GM19468 (cell line): ENCODE measurements around the gene FLNB.

Source experiments
- ATAC-seq: cut with Tn5 transposase; IDR thresholded peaks from one replicate; pipeline ENCODE4 v1.9.1; 2021; ENCODE audit warnings: mild to moderate bottlenecking, moderate library complexity, moderate number of reproducible peaks; ENCODE audit not compliant: unreplicated experiment; ENCODE audit errors: extremely low read depth

FLNB gene

DNA sequence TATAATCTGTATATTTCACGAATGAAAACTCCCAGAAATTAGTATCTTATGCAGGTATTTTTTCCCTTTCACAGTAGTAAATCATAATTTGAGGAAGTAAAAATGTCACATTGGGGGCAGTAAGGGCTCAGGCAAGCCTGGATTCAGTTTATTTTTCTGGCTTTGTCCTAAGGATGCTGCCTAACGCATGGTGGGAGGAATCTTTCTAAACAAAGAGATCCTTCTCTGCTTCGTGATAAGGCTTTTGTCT is 166.9 kb downstream of the FLNB start:
- no peak for ATAC-seq

DNA sequence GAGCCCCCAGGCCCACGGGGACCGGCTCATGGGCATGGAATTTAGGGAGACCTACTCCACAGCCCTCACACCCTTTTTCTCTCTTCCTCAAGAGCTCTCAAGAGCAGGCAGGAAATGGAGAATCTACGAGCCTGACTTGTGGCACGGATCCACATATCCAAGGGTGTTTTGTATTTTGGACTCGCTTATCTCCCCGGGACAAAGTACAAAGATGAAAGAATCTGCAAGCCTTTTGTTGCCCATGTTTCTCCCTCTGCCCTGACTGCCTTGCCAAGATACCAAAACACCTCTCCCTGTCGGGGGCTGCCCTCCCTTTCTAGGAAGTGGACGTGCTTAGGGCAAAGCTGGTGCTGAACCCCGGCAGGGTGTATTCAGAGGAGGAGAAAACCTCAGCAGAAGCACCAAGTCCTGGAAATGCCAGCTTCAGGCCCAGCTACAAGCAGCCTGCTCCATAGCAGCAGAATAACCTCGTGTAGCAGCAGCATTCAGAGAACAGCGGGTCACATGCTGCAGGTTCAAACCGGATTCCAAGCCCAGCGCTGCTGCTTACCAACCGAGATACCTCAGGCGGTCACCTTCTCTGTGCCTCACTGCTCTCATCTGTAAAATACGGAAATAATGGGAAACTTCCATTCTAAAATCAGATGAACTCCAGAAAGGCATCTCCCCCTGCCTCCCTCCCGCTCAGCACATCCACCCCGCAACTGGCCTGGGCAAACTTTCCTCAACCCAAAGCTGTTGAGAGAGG is 167.4 kb downstream of the FLNB start:
- no peak for ATAC-seq

DNA sequence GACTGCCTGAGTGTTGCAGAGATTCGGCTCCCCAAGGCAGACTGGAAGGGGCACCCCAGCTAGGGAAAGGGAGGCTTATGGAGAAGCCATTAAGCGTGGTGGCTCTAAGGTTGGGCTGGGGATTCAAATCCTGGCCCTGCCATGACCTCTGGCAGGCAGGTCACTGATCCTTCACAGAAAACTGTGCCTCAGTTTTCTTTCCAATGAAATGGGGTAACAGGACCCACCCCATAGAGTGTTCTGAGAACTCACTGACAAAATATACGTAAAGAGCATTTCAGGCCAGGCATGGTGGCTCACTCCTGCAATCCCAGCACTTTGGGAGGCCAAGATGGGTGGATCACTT is 167.9 kb downstream of the FLNB start:
- ATAC-seq: no peak

DNA sequence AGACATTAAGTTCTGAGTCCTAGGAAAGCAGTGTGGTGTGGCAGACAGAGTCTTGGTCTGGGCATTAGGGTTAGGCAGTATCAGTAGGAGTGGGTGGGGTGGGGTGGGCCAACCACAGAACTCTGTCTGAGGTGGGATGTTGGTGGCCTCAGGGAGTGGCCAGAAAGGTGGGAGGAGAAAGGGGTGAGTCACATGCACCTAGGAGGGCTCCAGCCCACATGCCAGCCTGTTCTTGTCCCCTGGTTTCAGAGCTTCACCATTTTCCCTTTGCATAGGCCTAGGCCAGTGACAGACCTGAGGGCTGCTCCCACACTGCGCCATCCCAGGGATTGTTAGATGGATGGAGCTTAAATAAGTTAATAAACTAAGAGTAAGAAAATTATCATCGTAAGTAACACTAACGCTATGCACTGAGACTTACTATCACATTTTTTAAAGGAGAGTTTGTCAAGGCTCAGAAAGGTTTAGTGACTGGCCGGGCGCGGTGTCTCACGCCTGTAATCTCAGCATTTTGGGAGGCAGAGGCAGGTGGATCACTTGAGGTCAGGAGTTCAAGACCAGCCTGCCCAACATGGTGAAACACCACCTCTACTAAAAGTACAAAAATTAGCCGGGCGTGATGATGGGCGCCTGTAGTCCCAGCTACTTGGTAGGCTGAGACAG is 168.7 kb downstream of the FLNB start:
- no peak for ATAC-seq

DNA sequence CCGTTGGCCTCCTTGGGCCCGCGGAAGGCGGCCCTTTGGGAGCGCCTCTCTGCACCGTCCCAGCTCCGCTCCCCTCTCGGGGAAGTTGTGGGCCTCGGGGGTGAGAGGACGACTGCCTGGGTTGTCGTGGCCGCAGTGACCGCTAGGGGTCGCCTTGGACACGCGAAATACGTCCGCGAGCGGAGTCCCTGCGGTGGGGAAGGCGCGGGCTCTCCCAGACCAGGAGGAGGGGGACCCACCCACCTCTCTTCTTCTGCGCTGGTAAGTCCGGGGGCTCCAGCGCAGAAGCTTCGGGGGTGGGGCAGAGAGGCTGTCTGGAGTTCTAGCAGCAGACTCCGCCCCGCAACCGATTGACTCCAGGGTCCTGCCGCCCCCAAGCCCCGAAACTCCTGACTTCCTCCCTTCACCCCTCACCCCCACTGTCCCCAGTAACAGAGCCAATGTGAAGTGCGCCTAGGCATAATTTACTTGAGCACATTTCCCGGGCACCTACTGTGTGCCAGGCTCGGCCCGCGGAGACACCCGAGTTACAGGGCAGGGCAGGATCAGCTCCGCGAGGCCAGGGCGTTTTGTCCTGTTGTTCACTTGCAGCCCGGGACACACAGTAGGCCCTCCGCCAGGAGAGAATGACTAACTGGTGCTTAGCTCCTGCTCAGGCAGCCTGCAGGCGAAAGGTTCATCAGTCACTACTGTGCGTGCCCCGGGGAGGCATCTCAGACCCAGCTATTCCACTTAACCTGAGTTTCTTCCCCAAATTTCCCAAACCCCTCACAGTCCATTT is 169.7 kb downstream of the FLNB start:
- peak; percentile 26 for ATAC-seq

DNA sequence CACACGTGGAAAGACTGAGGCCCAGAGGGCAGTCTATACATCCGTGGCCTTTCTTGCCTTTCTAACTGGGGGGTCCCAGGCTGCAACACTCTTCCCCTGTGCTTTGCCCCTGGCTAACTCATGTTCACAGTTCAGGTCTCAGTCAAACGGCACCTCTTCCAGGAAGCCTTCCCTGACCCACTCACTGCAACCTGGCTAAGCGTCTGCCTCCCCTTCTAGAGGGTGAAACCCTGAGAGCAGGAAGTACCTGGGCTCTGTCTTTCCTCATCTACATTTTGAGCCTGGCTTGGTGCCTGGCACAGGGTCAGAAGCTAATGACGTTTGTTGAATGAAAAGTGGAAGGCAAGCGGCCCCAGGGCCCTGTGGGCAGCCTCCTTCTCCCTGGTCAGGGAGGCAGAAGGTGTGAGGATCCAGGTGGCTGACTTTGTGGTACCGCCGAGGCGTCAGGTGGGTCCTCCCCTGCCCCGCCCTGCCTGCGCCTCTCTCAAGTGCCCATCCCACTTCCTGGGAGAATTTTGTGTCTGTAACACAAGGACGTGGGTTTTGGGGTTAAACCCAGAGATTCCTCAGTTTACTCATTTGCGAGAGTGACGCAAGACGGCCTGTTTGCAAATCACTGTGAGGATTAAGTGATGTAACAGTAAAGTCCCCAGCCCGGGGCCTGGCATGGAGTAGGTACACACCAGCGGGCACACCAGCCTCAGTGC is 170.5 kb downstream of the FLNB start:
- no peak for ATAC-seq

DNA sequence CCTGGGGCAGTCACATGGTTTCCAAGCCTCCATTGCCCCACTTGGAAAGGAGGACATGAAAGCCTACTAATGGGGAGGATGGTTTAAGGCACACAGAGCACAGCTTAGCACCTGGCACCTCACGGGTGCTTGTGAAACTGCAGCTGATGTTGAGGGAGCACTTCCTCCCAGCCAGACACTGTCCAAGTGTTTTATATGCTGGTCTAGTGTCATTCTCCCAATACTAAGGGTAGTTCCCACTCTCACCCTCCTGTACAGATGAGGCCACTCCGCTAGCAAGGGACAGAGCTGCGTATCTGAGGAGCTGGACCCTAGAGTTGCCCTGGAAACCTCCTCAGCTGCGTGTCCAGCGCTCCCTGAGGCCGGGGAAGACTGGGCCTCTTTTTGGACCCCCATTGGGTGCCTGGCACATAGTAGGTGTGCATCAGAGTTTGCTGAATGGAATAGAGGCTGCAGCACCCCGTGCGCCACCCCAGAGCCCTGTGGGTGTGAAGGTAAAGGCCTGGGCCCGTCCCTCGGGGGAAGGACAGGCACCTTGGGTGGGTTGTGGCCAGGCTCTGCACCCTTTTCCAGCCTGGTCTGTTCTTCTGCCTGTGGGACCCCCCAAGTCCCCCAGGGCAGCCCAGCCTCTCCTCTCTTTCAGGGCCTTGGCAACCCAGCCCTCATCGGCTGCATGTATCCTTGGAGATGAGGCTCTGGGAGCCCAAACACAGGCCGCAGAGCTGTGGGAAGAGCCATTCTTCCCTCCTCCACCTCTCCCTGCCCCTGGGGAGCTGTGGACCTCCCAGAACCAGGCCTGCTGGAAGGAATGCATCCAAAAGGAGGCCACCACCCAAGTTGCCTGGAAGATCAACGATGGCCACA is 171.2 kb downstream of the FLNB start:
- no peak for ATAC-seq

DNA sequence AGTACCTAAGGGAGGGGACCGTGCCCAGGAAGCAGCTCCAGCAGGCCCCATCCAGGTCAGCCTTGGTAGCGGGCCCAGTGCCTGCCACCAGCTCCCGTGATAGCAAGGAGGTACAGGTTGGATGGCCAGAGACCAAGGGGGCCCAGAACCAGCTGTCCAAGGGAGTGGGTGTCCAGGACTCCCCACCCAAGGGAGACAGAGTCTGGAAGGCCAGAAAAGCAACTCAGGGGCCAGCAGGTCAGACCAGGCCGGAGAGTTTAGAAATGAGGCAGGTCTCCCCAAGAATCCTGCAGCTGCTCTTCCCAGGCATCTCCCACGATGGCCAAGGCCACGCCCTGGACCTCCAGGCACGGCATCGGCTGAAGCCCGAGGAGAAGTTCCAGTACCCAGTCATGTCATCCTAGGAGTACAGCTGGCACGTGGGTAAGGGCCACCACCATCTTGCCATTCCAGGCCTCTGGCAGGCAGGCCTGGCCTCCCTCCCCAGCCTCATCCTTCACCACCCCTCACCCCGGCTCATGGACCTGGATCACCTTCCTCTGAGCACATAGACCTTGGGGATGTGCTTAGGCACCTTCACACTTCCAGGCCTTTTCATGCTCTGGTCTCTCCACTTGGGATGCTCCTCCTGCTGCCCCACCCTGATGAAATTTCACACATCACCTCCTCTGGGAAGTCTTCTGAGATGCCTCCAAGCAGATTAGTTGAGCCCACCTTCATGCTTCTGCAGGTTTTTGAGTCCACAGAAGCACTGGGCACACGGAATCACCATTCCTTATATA is 172.1 kb downstream of the FLNB start:
- no peak for ATAC-seq

DNA sequence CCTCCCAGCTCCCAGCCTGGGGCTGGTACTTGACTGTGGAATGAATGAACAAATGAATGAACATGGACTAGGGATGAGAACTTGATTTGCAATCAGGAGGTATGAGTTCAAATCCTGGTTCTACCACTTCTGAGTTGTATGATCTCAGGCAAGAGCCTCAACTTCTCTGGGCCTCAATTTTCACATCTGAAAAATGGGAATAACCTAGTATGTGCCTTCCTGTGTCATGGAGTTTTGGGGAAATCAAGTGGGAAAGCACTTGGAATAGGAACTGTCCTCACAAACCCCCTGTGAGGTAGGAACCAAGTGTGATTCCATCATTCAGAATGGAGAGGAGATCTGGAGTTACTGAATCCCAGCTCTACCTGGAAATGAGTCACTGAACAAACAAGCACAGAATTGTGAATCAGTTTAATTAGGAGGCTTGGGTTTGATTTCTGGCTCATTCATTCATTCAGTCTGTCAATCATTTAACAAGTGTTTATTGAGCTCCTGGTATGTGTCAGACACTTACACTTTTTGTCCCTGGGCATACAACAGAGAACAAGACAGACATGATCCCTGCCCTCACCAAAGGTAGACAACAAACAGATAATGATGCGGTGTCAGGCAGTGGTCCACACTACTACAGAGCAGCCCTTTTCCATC is 172.8 kb downstream of the FLNB start:
- no peak for ATAC-seq

DNA sequence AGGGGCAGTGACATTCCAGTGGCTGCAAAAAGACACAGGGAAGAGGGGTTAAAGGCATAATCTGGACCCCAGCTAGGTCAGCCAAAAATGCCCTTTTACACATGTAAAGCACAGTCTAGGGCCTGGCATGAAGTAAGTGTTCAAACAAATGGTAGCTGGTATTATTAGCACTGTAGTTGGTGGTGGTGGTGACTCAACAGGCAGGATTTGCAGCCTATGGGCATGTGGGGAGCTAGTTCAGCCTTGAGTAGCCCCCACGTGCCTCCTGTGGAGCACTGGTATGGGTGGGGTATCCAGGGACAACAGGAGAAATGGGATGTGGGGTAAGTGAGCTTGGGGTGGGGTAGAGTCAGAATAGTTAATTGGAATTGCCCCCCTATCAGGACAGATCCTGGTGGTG is 175.0 kb downstream of the FLNB start:
- ATAC-seq: no peak

DNA sequence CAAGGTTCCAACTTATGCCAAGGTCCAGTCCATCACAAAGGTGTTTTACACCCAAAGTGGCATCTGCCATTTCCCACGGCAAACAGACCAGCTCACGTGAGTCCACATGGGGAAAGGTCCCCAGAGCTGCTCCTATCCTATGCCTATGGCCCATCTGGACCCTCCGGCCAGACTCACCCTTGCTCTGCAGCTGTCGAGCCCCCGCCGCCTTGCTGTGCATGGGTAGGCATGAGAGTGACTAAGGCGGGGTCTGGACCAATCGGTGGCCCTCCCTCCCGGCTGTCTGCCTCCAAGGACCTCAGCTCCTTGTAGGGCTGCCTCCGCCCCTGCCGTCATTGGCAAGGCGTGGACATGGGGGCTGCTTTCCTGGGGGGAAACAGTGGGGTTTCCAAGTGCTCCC is 175.7 kb downstream of the FLNB start:
- no peak for ATAC-seq

DNA sequence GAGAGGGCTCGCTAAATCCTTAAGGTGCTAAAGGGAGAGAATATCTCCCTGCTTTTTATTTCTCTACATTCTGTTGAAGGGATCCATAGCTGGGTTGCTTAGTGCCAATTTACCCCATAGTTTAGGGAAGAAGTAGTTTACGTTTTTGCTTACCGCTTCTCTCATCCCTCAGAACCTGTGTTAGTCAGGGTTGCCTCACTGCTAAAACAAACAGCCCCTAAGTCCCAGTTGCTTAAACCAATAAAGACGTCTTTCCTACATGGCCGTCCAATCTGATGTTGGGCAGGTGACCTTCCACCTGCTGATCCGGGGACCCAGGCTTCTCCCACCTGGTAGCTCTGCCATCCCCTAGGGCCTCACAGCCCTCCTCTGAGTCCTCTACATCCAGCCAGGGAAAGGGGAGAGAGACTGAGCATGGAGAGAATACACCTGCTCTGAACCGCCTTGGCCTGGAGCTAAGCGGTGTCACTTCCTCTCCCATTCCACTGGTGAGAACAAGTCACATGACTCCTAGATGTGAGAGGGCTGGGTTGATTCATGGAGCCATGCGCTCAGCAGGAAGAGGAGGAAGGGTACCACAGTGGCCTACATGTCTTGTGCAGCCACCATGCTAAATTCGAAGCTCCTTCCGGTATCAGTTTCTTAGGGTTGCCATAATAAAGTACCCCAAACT is 176.2 kb downstream of the FLNB start:
- ATAC-seq: no peak

DNA sequence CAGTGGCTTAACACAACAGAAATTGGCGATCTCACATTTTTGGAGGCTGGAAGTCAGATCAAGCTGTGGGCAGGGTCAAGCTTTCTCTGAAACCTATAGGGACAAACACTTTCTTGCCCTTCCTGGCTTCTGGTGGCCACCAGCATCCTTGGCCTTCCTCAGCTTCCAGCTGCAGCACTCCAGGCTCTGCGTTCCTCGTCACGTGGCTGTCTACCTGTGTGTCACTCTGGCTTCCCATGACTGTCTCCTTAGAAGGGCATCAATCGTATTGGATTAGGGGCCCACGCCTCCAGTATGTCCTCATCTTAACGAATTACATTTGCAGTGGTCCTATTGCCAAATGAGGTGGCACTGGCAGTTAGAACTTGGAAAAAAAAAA is 176.7 kb downstream of the FLNB start:
- ATAC-seq: no peak

DNA sequence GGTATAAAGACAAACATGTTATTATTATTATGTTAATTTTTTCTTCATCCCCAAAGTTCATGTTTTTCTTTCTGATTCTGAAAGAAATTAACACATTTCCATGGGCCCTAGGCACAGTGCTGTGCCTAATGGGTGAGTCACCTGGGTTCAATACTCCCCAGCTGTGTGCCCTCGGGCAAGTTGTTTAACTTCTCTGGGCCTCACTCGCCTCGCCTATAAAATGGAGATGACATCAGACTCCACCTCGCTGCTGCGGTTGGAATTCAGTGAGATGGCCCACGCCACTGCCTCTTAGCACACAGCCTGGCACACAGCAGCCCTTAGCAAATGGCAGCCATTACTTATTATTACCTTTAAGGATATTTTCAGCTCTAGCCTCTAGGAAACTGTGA is 179.9 kb downstream of the FLNB start:
- ATAC-seq: no peak

DNA sequence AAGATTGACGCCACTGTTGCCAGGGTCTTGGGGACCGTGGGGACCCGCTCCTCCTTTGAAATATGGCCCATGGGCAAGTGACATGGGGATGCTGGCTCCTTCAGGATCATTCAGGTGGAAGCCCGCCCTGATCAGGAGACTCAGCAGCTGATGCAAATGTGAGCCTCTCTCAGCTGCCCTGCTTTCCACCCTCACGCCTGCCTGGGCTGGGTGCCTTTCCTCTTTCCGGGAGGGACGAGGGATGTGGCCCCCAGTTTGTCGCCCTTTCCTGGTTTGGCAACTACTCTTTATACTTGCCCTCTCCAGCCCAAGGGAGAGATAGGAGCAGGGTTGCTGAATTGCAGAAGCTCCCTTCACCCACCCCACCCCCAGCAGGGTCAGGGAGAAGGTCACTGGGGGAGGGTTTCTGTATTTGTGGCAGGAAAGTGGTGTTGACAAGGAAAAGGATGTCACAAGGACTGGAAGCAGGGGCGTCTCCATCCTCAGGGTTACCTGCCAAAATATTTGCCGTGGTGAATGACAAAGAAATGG is 180.8 kb downstream of the FLNB start:
- ATAC-seq: no peak

DNA sequence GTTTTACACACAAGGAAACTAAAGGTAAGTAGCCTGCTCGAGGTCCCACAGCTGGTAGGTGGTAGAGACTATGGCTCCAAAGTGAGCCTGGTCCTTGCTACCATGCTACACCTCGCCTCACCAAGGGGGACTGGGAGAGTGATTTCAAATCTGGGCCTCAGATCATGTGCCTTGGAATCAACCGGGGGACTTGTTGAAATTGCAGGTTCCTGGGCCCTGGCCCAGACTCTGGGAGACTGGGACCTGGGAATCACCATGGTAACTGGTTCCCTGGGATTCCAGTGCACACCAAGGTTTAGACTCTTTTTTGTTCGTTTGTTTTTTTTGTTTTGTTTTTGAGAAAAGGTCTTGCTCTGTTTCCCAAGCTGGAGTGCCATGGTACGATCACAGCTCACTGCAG is 181.5 kb downstream of the FLNB start:
- ATAC-seq: no peak

DNA sequence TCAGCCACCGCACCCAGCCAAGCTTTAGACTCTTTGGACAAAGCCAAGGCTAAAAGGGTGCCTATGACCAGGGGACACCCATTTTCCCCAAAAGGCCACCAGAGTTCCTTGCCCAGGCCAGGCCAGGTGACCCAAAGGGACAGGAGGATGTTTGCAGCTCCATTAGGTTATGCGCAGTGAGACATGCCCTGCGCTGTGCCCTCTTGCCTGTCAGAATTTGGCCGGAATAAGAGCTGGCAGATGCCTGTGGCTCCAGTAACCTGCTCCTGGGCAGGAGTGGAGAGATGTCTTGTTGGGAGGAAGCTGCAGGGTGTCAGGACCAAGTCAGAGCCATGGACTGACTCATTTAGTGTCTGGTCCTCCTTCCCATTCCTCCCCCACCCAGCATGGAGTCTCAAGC is 182.1 kb downstream of the FLNB start:
- no peak for ATAC-seq

DNA sequence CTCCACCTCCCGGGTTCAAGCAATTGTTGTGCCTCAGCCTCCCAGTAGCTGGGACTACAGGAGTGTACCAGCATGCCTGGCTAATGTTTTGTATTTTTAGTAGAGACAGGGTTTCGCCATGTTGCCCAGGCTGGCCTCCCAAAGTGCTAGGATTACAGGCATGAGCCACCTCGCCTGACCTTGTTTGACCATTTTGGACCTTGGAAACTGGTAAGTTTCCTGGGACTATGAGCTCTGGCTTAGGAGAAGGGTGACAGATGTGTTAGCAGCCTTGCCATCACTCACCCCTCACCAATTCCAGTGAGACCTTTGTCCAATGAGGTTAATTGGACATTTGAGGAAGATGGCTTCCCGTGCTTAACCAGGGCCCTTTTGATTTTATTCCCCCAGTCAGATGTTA is 182.7 kb downstream of the FLNB start:
- ATAC-seq: no peak
